Activated naive CD4-positive, alpha-beta T cell treated with anti-CD3 and anti-CD28 coated beads, Interleukin-2, amount 50 U/mL, for 72 hours (primary cell): ENCODE results near the gene TCF4. TPM values are rescaled to one million over a fixed set of nuclear protein-coding genes. Genes with fewer than 3 reads are reported as not detected.

Experiments
- ATAC-seq, 2 donors: fragments of 150-1000 bp; cut with Tn5 transposase; 2 replicates each; pipeline ENCODE4 v1.10.0; 2021; ENCODE audit warnings: mild to moderate bottlenecking in 2 of 2, moderate library complexity in 2 of 2
- DNase-seq, 2 donors: peaks; one replicate each; pipeline ENCODE4 v3.0.0; 2021 to 2022; ENCODE audit warnings: low spot score in 2 of 2
- H3K27ac Mint-ChIP-seq, 2 donors: one replicate each; pipeline ENCODE4 v1.8.0; 2022; ENCODE audit warnings: mild to moderate bottlenecking in 2 of 2, mixed read lengths in 2 of 2
- H3K36me3 Mint-ChIP-seq, 2 donors: one replicate each; pipeline ENCODE4 v1.8.0; 2022; ENCODE audit warnings: mixed read lengths in 2 of 2
- H3K9me3 Mint-ChIP-seq, 2 donors: one replicate each; pipeline ENCODE4 v1.8.0; 2022; ENCODE audit warnings: mixed read lengths in 2 of 2
- total RNA-seq, 2 donors: library from RNA; stranded (reverse); gene quantifications; one replicate each; pipeline ENCODE4 v1.2.3, GENCODE V29; 2022

The TCF4 gene
- total RNA-seq, 2 donors from 2014 or later, result 0.46 to 1.6 TPM

GRCh38 chr18:55405475-55405874 lies 182.5 kb downstream of the TCF4 start:
- Mint-ChIP-seq H3K36me3 (no peaks in the 10 kb centered on the region), H3K9me3 (no peaks in the 10 kb centered on the region), H3K27ac (no peak overlapping the region)
- ATAC-seq, result no peak
- DNase-seq, result no peak

- Mint-ChIP-seq H3K9me3 (no peaks in the 10 kb centered on the region), H3K27ac (no peak overlapping the region), H3K36me3 (no peaks in the 10 kb centered on the region)
- no peak for DNase-seq
- ATAC-seq, result no peak
Observed at GRCh38 chr18:55404832-55405465, 183.0 kb downstream of the TCF4 start.

- DNase-seq, result no peak
Observed at GRCh38 chr18:55404136-55404830, 183.7 kb downstream of the TCF4 start.

GRCh38 chr18:55403421-55403949 lies 184.5 kb downstream of the TCF4 start:
- ATAC-seq (no peak), DNase-seq (no peak)
- no peaks in the 10 kb centered on the region for H3K9me3 Mint-ChIP-seq
- H3K27ac Mint-ChIP-seq, result no peak overlapping the region
- H3K36me3 Mint-ChIP-seq, result no peaks in the 10 kb centered on the region

More at GRCh38 chr18:55404136-55404830, 183.7 kb downstream of the TCF4 start:
- Mint-ChIP-seq H3K36me3 (no peaks in the 10 kb centered on the region), H3K27ac (no peak overlapping the region), H3K9me3 (no peaks in the 10 kb centered on the region)
- no peak for ATAC-seq

GRCh38 chr18:55402731-55403405 lies 185.1 kb downstream of the TCF4 start:
- H3K9me3 Mint-ChIP-seq, result no peaks in the 10 kb centered on the region
- ATAC-seq (no peak), DNase-seq (no peak)
- no peaks in the 10 kb centered on the region for H3K36me3 Mint-ChIP-seq
- H3K27ac Mint-ChIP-seq, result no peak overlapping the region

GRCh38 chr18:55401638-55402191 lies 186.3 kb downstream of the TCF4 start:
- DNase-seq, result no peak
- no peak overlapping the region for H3K27ac Mint-ChIP-seq
- H3K36me3 Mint-ChIP-seq, result no peaks in the 10 kb centered on the region
- no peak for ATAC-seq
- no peaks in the 10 kb centered on the region for H3K9me3 Mint-ChIP-seq

GRCh38 chr18:55400590-55401541 lies 187.1 kb downstream of the TCF4 start:
- DNase-seq, result no peak
- Mint-ChIP-seq H3K9me3 (no peaks in the 10 kb centered on the region), H3K27ac (no peak overlapping the region), H3K36me3 (no peaks in the 10 kb centered on the region)
- ATAC-seq, result no peak

- no peak overlapping the region for H3K27ac Mint-ChIP-seq
- no peaks in the 10 kb centered on the region for H3K9me3 Mint-ChIP-seq
- DNase-seq (no peak), ATAC-seq (no peak)
- no peaks in the 10 kb centered on the region for H3K36me3 Mint-ChIP-seq
Observed at GRCh38 chr18:55400081-55400480, 187.9 kb downstream of the TCF4 start.

GRCh38 chr18:55398858-55399257 lies 189.1 kb downstream of the TCF4 start:
- Mint-ChIP-seq H3K9me3 (no peaks in the 10 kb centered on the region), H3K27ac (no peak overlapping the region), H3K36me3 (no peaks in the 10 kb centered on the region)
- DNase-seq (no peak), ATAC-seq (no peak)

GRCh38 chr18:55396979-55397378 lies 191.0 kb downstream of the TCF4 start:
- Mint-ChIP-seq H3K36me3 (no peaks in the 10 kb centered on the region), H3K27ac (no peak overlapping the region), H3K9me3 (no peaks in the 10 kb centered on the region)
- ATAC-seq (no peak), DNase-seq (no peak)

- Mint-ChIP-seq H3K36me3 (no peaks in the 10 kb centered on the region), H3K9me3 (no peaks in the 10 kb centered on the region), H3K27ac (no peak overlapping the region)
- DNase-seq (no peak), ATAC-seq (no peak)
Observed at GRCh38 chr18:55396267-55396905, 191.6 kb downstream of the TCF4 start.

GRCh38 chr18:55395799-55396198 lies 192.2 kb downstream of the TCF4 start:
- no peak overlapping the region for H3K27ac Mint-ChIP-seq
- DNase-seq, result no peak
- no peaks in the 10 kb centered on the region for H3K36me3 Mint-ChIP-seq
- H3K9me3 Mint-ChIP-seq, result no peaks in the 10 kb centered on the region
- ATAC-seq, result no peak

- H3K36me3 Mint-ChIP-seq, result no peaks in the 10 kb centered on the region
- ATAC-seq, result no peak
Observed at GRCh38 chr18:55390898-55391297, 197.1 kb downstream of the TCF4 start.

GRCh38 chr18:55387139-55387984 lies 200.6 kb downstream of the TCF4 start:
- DNase-seq (no peak), ATAC-seq (no peak)
- peaks cover 0 to 3% of the 10 kb centered on the region in 2 donors for H3K9me3 Mint-ChIP-seq
- H3K27ac Mint-ChIP-seq, result no peak overlapping the region
- no peaks in the 10 kb centered on the region for H3K36me3 Mint-ChIP-seq

More at GRCh38 chr18:55390898-55391297, 197.1 kb downstream of the TCF4 start:
- H3K9me3 Mint-ChIP-seq, result peaks cover 0 to 3% of the 10 kb centered on the region in 2 donors
- H3K27ac Mint-ChIP-seq, result no peak overlapping the region
- no peak for DNase-seq

GRCh38 chr18:55386545-55386944 lies 201.4 kb downstream of the TCF4 start:
- H3K36me3 Mint-ChIP-seq, result no peaks in the 10 kb centered on the region
- ATAC-seq, result no peak
- peaks cover 0 to 3% of the 10 kb centered on the region in 2 donors for H3K9me3 Mint-ChIP-seq

More at GRCh38 chr18:55386545-55386944, 201.4 kb downstream of the TCF4 start:
- H3K27ac Mint-ChIP-seq, result no peak overlapping the region
- DNase-seq, result no peak
